ENCODE measurements around the gene EBPL.

EBPL gene

DNA sequence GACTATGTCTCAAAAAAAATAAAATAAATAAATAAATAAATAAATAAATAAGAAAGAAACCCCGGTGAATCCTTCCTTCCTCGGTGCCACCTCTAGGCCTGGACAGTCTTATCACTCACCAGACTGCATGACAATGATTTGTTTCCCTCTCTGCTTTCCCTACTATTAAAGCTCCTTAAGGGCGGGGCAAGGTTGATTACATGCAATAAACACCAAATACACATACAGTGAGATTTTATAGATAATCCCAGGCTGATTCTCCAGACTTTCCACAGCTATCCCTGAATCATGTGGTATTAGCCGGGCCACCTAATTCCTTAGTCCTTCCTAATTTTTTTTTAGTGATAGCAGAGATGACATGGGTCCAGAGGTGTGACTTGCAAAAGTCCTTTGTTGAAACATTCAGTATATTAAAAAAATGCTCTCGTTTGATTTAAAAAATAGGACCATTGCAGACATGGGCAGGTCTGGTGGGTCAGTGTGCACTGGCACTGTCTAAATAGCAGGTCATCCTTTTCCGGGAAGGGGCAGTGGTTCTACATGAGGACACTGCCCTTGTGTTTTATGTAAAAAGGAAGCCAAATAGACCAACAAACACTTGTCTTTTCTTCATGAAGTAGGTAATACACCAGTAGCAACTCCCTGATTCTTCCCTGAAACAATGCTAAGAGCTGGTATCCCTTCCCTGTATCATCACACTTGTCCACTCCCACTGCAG, 14.5 kb downstream of the EBPL start:
- Histone ChIP-seq H2BK120ac (ENCODE audit: low read depth, low read length) (no peak overlapping the region), H3K14ac (ENCODE audit: low read length in 2 of 2) (no peak overlapping the region), H2AFZ (ENCODE audit: low read depth, low read length) (no peak overlapping the region), H4K8ac (ENCODE audit: low read length) (peak overlapping the region; percentile 51), H2BK5ac (ENCODE audit: low read depth, low read length, poor library complexity, severe bottlenecking) (no peak overlapping the region), H3K4me3 (ENCODE audit: insufficient read depth in 1 of 2, low read depth in 1 of 2, low read length in 2 of 2) (no peak overlapping the region), H3K36me3 (ENCODE audit: control insufficient read depth in 1 of 2, insufficient read depth in 2 of 2, low read depth in 1 of 2, low read length in 2 of 2) (peaks cover 7 to 13% of the 10 kb centered on the region in 2 experiments), H3K27me3 (ENCODE audit: control insufficient read depth in 1 of 2, insufficient read depth in 1 of 2, low read length in 2 of 2) (no peaks in the 10 kb centered on the region), H2BK15ac (ENCODE audit: low read depth, poor library complexity, severe bottlenecking) (no peak overlapping the region), H3K4ac (ENCODE audit: low read depth in 1 of 2, low read length in 2 of 2) (no peak overlapping the region), H4K91ac (ENCODE audit: low read length) (no peak overlapping the region), H3K4me2 (ENCODE audit: low read length, poor library complexity, severe bottlenecking) (no peak overlapping the region), H3K4me1 (ENCODE audit: control insufficient read depth, insufficient read depth, low read depth, low read length) (no peaks in the 10 kb centered on the region), H3K18ac (ENCODE audit: low read depth in 1 of 2, low read length in 2 of 2) (no peak overlapping the region), H2BK12ac (ENCODE audit: low read length in 2 of 2) (no peak overlapping the region), H3K9me3 (ENCODE audit: control insufficient read depth, low read length) (no peaks in the 10 kb centered on the region), H2AK5ac (ENCODE audit: low read length, severe bottlenecking) (no peak overlapping the region), H3K27ac (ENCODE audit: low read length, poor library complexity, severe bottlenecking) (no peak overlapping the region), H3K9ac (ENCODE audit: low read length) (no peak overlapping the region), H3K23ac (ENCODE audit: low read length in 2 of 2) (no peak overlapping the region), H3K79me1 (replicated peaks; ENCODE audit: low read length, poor library complexity, severe bottlenecking) (peaks cover 37% of the 10 kb centered on the region)
- WGBS = 92% methylated on average over 5 of the region's 6 CpGs
- DNase-seq = no peak

DNA sequence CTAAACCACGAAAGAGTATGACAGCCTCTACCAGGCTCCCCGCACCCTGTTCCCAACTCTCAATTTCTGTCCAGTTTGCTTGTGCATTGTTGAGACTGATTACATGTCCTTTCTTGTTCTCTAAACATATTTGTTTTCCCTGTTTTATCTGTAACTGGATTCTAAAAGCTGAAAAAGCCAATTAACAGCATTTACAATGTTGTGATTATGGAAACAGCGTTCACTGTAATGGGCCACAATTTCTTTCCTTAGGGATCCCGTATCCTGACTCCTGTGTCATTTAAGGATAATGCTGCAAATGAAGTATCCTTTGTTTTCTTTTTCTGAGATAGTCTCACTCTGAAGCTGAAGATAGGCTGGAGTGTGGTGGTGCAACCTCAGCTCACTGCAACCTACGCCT, 20.5 kb downstream of the EBPL start:
- Histone ChIP-seq H3K79me1 (replicated peaks; ENCODE audit: low read length, poor library complexity, severe bottlenecking) (peaks cover 35% of the 10 kb centered on the region), H2BK12ac (ENCODE audit: low read length in 2 of 2) (no peak overlapping the region), H2BK120ac (ENCODE audit: low read depth, low read length) (no peak overlapping the region), H3K36me3 (ENCODE audit: control insufficient read depth in 1 of 2, insufficient read depth in 2 of 2, low read depth in 1 of 2, low read length in 2 of 2) (peaks cover 10 to 17% of the 10 kb centered on the region in 2 experiments), H3K4ac (ENCODE audit: low read depth in 1 of 2, low read length in 2 of 2) (no peak overlapping the region), H3K9me3 (ENCODE audit: control insufficient read depth, low read length) (no peaks in the 10 kb centered on the region), H3K9ac (ENCODE audit: low read length) (no peak overlapping the region), H2BK5ac (ENCODE audit: low read depth, low read length, poor library complexity, severe bottlenecking) (no peak overlapping the region), H3K23ac (ENCODE audit: low read length in 2 of 2) (no peak overlapping the region), H3K27ac (ENCODE audit: low read length, poor library complexity, severe bottlenecking) (no peak overlapping the region), H4K91ac (ENCODE audit: low read length) (no peak overlapping the region), H3K4me2 (ENCODE audit: low read length, poor library complexity, severe bottlenecking) (no peak overlapping the region), H2AFZ (ENCODE audit: low read depth, low read length) (no peak overlapping the region), H3K18ac (ENCODE audit: low read depth in 1 of 2, low read length in 2 of 2) (no peak overlapping the region), H4K8ac (ENCODE audit: low read length) (no peak overlapping the region), H2BK15ac (ENCODE audit: low read depth, poor library complexity, severe bottlenecking) (no peak overlapping the region), H3K4me1 (ENCODE audit: control insufficient read depth, insufficient read depth, low read depth, low read length) (peaks cover 4% of the 10 kb centered on the region), H2AK5ac (ENCODE audit: low read length, severe bottlenecking) (no peak overlapping the region), H3K27me3 (ENCODE audit: control insufficient read depth in 1 of 2, insufficient read depth in 1 of 2, low read length in 2 of 2) (no peaks in the 10 kb centered on the region), H3K14ac (ENCODE audit: low read length in 2 of 2) (no peak overlapping the region), H3K4me3 (ENCODE audit: insufficient read depth in 1 of 2, low read depth in 1 of 2, low read length in 2 of 2) (no peak overlapping the region)
- DNase-seq = no peak
- WGBS = 90% methylated on average over 4 of the region's 5 CpGs

DNA sequence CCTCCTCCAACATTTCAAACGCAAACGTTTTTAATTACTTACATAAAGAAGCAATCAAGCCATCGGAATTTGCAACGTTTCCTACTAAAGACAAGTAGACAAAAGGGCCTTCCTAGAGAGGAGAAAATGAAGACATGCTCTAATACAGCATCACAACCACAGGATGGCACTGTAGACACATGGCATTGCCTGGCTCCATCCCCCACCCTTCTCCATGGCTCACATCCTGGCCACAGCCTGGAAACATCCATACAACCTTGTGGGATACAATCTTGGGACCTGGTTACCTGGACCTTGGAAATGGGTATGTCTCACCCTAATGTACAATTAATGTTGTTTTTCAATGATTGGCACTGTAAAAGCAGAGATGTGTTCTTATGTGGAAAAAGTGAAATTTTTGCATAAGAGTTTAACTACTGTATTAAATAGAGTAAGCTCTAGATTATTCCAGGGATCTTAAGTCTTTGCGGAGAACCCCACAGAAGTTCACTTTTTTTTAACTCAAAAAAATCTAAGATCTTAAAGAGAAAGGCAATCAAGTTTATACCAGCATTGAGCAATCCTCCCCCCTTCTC, 21.5 kb downstream of the EBPL start:
- Histone ChIP-seq H3K9ac (ENCODE audit: low read length) (peak overlapping the region; percentile 11), H3K27me3 (ENCODE audit: control insufficient read depth in 1 of 2, insufficient read depth in 1 of 2, low read length in 2 of 2) (no peaks in the 10 kb centered on the region), H3K18ac (ENCODE audit: low read depth in 1 of 2, low read length in 2 of 2) (no peak overlapping the region), H2AK5ac (ENCODE audit: low read length, severe bottlenecking) (no peak overlapping the region), H3K14ac (ENCODE audit: low read length in 2 of 2) (no peak overlapping the region), H3K23ac (ENCODE audit: low read length in 2 of 2) (no peak overlapping the region), H3K4me3 (ENCODE audit: insufficient read depth in 1 of 2, low read depth in 1 of 2, low read length in 2 of 2) (no peak overlapping the region), H2BK15ac (ENCODE audit: low read depth, poor library complexity, severe bottlenecking) (no peak overlapping the region), H2AFZ (ENCODE audit: low read depth, low read length) (no peak overlapping the region), H3K27ac (ENCODE audit: low read length, poor library complexity, severe bottlenecking) (no peak overlapping the region), H4K8ac (ENCODE audit: low read length) (no peak overlapping the region), H3K79me1 (replicated peaks; ENCODE audit: low read length, poor library complexity, severe bottlenecking) (peaks cover 31% of the 10 kb centered on the region), H3K9me3 (ENCODE audit: control insufficient read depth, low read length) (no peaks in the 10 kb centered on the region), H3K4me1 (ENCODE audit: control insufficient read depth, insufficient read depth, low read depth, low read length) (peaks cover 4% of the 10 kb centered on the region), H2BK12ac (ENCODE audit: low read length in 2 of 2) (no peak overlapping the region), H3K4me2 (ENCODE audit: low read length, poor library complexity, severe bottlenecking) (no peak overlapping the region), H3K4ac (ENCODE audit: low read depth in 1 of 2, low read length in 2 of 2) (no peak overlapping the region), H2BK120ac (ENCODE audit: low read depth, low read length) (no peak overlapping the region), H4K91ac (ENCODE audit: low read length) (no peak overlapping the region), H3K36me3 (ENCODE audit: control insufficient read depth in 1 of 2, insufficient read depth in 2 of 2, low read depth in 1 of 2, low read length in 2 of 2) (peaks cover 16 to 17% of the 10 kb centered on the region in 2 experiments), H2BK5ac (ENCODE audit: low read depth, low read length, poor library complexity, severe bottlenecking) (no peak overlapping the region)
- peak; percentile 82 for DNase-seq
- 66% methylated on average over 4 of the region's 5 CpGs for WGBS

DNA sequence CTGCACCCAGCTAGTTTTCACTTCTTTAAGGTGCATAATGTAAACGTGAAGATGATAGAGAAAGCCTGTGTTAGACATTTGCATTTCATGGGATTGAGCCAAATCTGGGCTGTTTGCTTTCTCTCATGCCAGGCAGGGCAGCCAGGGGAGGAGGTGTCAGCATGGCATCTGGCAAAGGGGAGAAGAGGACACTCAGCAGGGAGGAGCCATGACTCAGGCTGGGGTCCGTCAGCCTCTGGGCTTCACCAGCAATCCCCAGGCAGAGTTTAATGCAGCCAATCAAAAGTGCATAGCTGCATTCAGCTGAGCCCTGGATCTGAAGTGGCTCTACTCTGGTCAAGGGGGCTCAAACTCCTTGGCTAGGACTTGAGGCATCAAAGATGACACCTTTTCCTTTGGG, 23.5 kb downstream of the EBPL start:
- no peak overlapping the region for H3K23ac ChIP-seq (ENCODE audit: low read length in 2 of 2)
- H4K8ac ChIP-seq (ENCODE audit: low read length) = no peak overlapping the region
- H3K27me3 ChIP-seq (ENCODE audit: control insufficient read depth in 1 of 2, insufficient read depth in 1 of 2, low read length in 2 of 2) = no peaks in the 10 kb centered on the region
- DNase-seq = no peak
- WGBS = 84% methylated on average over 2 of the region's 2 CpGs
- H3K4me2 ChIP-seq (ENCODE audit: low read length, poor library complexity, severe bottlenecking) = no peak overlapping the region
- no peak overlapping the region for H3K4me3 ChIP-seq (ENCODE audit: insufficient read depth in 1 of 2, low read depth in 1 of 2, low read length in 2 of 2)
- H3K4me1 ChIP-seq (ENCODE audit: control insufficient read depth, insufficient read depth, low read depth, low read length) = peaks cover 4% of the 10 kb centered on the region
- no peak overlapping the region for H4K91ac ChIP-seq (ENCODE audit: low read length)
- H2AK5ac ChIP-seq (ENCODE audit: low read length, severe bottlenecking) = no peak overlapping the region
- H2BK12ac ChIP-seq (ENCODE audit: low read length in 2 of 2) = no peak overlapping the region
- no peak overlapping the region for H3K14ac ChIP-seq (ENCODE audit: low read length in 2 of 2)
- no peak overlapping the region for H2AFZ ChIP-seq (ENCODE audit: low read depth, low read length)
- H3K9me3 ChIP-seq (ENCODE audit: control insufficient read depth, low read length) = no peaks in the 10 kb centered on the region
- no peak overlapping the region for H3K4ac ChIP-seq (ENCODE audit: low read depth in 1 of 2, low read length in 2 of 2)
- H3K36me3 ChIP-seq (ENCODE audit: control insufficient read depth in 1 of 2, insufficient read depth in 2 of 2, low read depth in 1 of 2, low read length in 2 of 2) = peaks cover 14 to 17% of the 10 kb centered on the region in 2 experiments
- no peak overlapping the region for H3K27ac ChIP-seq (ENCODE audit: low read length, poor library complexity, severe bottlenecking)
- peaks cover 33% of the 10 kb centered on the region for H3K79me1 ChIP-seq (replicated peaks; ENCODE audit: low read length, poor library complexity, severe bottlenecking)
- no peak overlapping the region for H3K18ac ChIP-seq (ENCODE audit: low read depth in 1 of 2, low read length in 2 of 2)
- no peak overlapping the region for H2BK120ac ChIP-seq (ENCODE audit: low read depth, low read length)
- H2BK5ac ChIP-seq (ENCODE audit: low read depth, low read length, poor library complexity, severe bottlenecking) = no peak overlapping the region
- peak overlapping the region; percentile 9 for H3K9ac ChIP-seq (ENCODE audit: low read length)
- H2BK15ac ChIP-seq (ENCODE audit: low read depth, poor library complexity, severe bottlenecking) = no peak overlapping the region
